PC-9 (cell line): ENCODE results near the gene TRAF2. TPM values are rescaled to one million over a fixed set of nuclear protein-coding genes. Genes with fewer than 3 reads are reported as not detected.

Source experiments
- BruUV-seq: library from RNA; stranded (reverse); fragments of 400-500 nt; replicated peaks from 2 replicates; lab custom pipeline; 2021; lab: Mats Ljungman, UMichigan
- CTCF ChIA-PET: fragments of 300-600 bp; sonication (Branson Sonifier 250); formaldehyde crosslinking; loops from one replicate; lab custom pipeline; 2022; ENCODE audit warnings: antibody characterized with exemption; lab: Charles Lee
- POLR2A ChIA-PET: fragments of 300-600 bp; sonication (Branson Sonifier 250); formaldehyde crosslinking; loops from one replicate; lab custom pipeline; 2022; ENCODE audit warnings: antibody characterized with exemption; ENCODE audit not compliant: unreplicated experiment; lab: Charles Lee
- DNase-seq, 2 experiments: peaks; one replicate each; pipeline versions ENCODE4 v3.0.0 to v3.0.0-alpha.2; 2015 to 2022; ENCODE audit warnings: mixed read lengths in 1 of 2
- H2AFZ ChIP-seq: fragments of 200-600 bp; sonication (generic); 2 replicates; pipeline ENCODE4 v1.8.1; 2017; ENCODE audit warnings: antibody characterized with exemption
- H3F3A ChIP-seq: fragments of 200-600 bp; sonication (generic); 2 replicates; pipeline ENCODE4 v1.8.1; 2017; ENCODE audit warnings: antibody characterized with exemption, mild to moderate bottlenecking, low read depth; ENCODE audit not compliant: insufficient read depth
- H3K27ac ChIP-seq: fragments of 200-600 bp; sonication (generic); 2 replicates; pipeline ENCODE4 v1.6.1; 2016; ENCODE audit warnings: mixed run types
- H3K27me3 ChIP-seq: fragments of 200-600 bp; sonication (generic); 2 replicates; pipeline ENCODE4 v1.6.1; 2016; ENCODE audit warnings: low read depth, mixed run types; ENCODE audit not compliant: insufficient read depth
- H3K36me3 ChIP-seq: fragments of 200-600 bp; sonication (generic); 2 replicates; pipeline ENCODE4 v1.6.1; 2016; ENCODE audit warnings: low read depth, mixed run types
- H3K4me1 ChIP-seq: fragments of 200-600 bp; sonication (generic); replicated peaks from 2 replicates; pipeline ENCODE4 v1.6.1; 2016; ENCODE audit warnings: mixed run types; ENCODE audit not compliant: insufficient read depth
- H3K4me2 ChIP-seq: fragments of 200-600 bp; sonication (generic); 2 replicates; pipeline ENCODE4 v1.6.1; 2017; ENCODE audit warnings: mixed run types
- H3K4me3 ChIP-seq: fragments of 200-600 bp; sonication (generic); 2 replicates; pipeline ENCODE4 v1.6.1; 2016; ENCODE audit warnings: mixed run types
- H3K79me2 ChIP-seq: fragments of 200-600 bp; sonication (generic); 2 replicates; pipeline ENCODE4 v1.6.1; 2017; ENCODE audit warnings: low read depth, mixed run types
- H3K9me2 ChIP-seq: fragments of 200-600 bp; sonication (generic); 2 replicates; pipeline ENCODE4 v1.8.1; 2017; ENCODE audit warnings: mild to moderate bottlenecking; ENCODE audit not compliant: insufficient read depth
- H3K9me3 ChIP-seq: fragments of 200-600 bp; sonication (generic); 2 replicates; pipeline ENCODE4 v1.8.1; 2016; ENCODE audit warnings: low read depth; ENCODE audit not compliant: insufficient read depth
- H4K20me1 ChIP-seq: fragments of 200-600 bp; sonication (generic); 2 replicates; pipeline ENCODE4 v1.8.1; 2017; ENCODE audit not compliant: insufficient read depth
- EZH2 ChIP-seq: fragments of 200-600 bp; sonication (generic); IDR thresholded peaks from 2 replicates; pipeline ENCODE4 v1.8.0; 2017; ENCODE audit warnings: antibody characterized with exemption, low read depth
- intact Hi-C: fragments of 100-400 bp; cut with micrococcal nuclease; formaldehyde crosslinking; loops from one replicate; pipeline ENCODE4 v1.10.0; 2022; ENCODE audit not compliant: unreplicated experiment
- total RNA-seq: library from RNA; stranded (reverse); gene quantifications from 2 replicates; pipeline ENCODE4 v1.2.3, GENCODE V29; 2021
- TF ChIP-seq, protein P1 (sequence below): fragments of 200-600 bp; sonication (generic); conservative IDR thresholded peaks from 2 replicates; pipeline ENCODE4 v1.6.1; 2017; ENCODE audit warnings: mixed run types, antibody characterized with exemption, mild to moderate bottlenecking, moderate library complexity

The TRAF2 gene
- total RNA-seq, 1 experiment from 2014 or later = 42.7 TPM

DNA sequence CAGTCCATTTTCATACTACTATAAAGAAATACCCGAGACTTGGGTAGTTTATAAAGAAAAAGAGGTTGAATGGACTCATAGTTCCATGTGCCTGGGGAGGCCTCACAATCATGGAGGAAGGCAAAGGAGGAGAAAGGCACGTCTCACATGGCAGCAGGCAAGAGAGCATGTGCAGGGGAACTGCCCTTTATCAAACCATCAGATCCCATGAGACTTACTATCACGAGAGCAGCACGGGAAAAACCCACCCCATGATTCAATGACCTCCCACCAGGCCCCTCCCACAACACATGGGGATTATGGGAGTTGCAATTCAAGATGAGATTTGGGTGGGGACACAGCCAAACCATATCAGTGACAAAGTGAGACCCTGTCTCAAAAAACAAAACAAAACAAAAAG, 19.9 kb downstream of the TRAF2 start:
- H3K9me3 ChIP-seq = no peaks in the 10 kb centered on the region
- ChIA-PET POLR2A (no interaction called here), CTCF (no interaction called here)
- no peak overlapping the region for H2AFZ ChIP-seq
- no peak for DNase-seq
- H3K4me2 ChIP-seq = no peak overlapping the region
- peaks cover 13% of the 10 kb centered on the region; the same call in 1 of the 2 replicates for H3K36me3 ChIP-seq
- TF ChIP-seq EZH2 = no peak
- TF ChIP-seq, protein P1, sequence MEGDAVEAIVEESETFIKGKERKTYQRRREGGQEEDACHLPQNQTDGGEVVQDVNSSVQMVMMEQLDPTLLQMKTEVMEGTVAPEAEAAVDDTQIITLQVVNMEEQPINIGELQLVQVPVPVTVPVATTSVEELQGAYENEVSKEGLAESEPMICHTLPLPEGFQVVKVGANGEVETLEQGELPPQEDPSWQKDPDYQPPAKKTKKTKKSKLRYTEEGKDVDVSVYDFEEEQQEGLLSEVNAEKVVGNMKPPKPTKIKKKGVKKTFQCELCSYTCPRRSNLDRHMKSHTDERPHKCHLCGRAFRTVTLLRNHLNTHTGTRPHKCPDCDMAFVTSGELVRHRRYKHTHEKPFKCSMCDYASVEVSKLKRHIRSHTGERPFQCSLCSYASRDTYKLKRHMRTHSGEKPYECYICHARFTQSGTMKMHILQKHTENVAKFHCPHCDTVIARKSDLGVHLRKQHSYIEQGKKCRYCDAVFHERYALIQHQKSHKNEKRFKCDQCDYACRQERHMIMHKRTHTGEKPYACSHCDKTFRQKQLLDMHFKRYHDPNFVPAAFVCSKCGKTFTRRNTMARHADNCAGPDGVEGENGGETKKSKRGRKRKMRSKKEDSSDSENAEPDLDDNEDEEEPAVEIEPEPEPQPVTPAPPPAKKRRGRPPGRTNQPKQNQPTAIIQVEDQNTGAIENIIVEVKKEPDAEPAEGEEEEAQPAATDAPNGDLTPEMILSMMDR = no peak
- peaks cover 23% of the 10 kb centered on the region for H3K4me1 ChIP-seq
- H3K9me2 ChIP-seq = no peaks in the 10 kb centered on the region
- H3K4me3 ChIP-seq = no peak overlapping the region
- no peak overlapping the region for H3K27ac ChIP-seq
- peaks cover 25% of the 10 kb centered on the region for H3F3A ChIP-seq
- H3K27me3 ChIP-seq = no peaks in the 10 kb centered on the region
- BruUV-seq = no TSS peak
- intact Hi-C loops = no loop called here
- no peaks in the 10 kb centered on the region for H4K20me1 ChIP-seq
- peaks cover 21% of the 10 kb centered on the region for H3K79me2 ChIP-seq

DNA sequence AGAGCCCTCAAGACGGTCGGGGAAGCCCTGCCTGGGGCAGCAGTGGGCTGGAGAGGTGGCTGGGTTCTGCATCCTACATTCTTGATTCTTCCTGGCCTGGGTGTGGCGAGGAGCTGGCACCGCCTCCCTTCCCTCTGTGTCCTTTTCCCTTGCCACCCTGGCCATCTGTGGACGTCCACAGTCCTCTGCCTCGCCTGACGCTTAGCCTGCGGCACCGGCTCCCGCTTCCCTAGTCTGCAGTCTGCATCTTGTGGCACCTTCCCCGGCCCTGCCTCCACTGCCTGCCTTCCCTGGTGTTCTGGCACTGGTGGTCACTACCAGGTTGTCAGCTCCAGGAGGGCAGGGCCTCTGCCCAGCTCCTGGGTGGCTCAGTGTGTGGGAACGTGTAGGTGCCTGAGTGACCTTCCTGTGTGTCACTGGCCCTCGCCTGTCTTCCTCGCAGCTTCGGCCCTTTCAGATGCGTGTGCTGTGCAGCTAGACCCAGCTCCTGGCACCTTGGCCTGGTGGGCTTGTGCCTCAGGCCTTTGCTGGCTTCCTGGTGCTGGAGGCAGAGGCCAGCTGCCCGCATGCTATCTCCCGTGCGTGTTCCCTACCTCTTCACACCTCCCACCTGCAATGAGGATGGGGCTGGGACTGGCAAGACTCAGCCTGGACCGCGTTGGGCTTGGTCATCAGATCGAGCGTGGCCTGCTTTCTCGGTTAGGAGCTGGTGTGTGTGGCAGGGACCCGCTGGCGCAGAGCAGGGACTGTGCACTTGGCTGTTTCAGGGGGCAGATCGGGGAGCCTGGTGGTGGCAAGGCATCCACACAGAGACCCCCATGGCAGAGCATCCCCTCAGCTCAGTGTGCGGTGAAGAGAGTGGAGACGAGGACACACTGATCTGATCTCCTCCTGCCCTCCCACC, 20.9 kb downstream of the TRAF2 start:
- Histone ChIP-seq H3F3A (peaks cover 15% of the 10 kb centered on the region), H4K20me1 (no peaks in the 10 kb centered on the region), H3K27ac (no peak overlapping the region), H3K9me2 (no peaks in the 10 kb centered on the region), H3K79me2 (peaks cover 21% of the 10 kb centered on the region), H3K4me2 (no peak overlapping the region), H2AFZ (no peak overlapping the region), H3K9me3 (no peaks in the 10 kb centered on the region), H3K4me3 (no peak overlapping the region), H3K27me3 (no peaks in the 10 kb centered on the region), H3K36me3 (peaks cover 13% of the 10 kb centered on the region; the same call in 1 of the 2 replicates), H3K4me1 (peaks cover 13% of the 10 kb centered on the region)
- TF ChIP-seq, protein P1 = no peak
- no peak for TF ChIP-seq EZH2
- intact Hi-C loops = no loop called here
- DNase-seq = no peak
- no TSS peak for BruUV-seq
- ChIA-PET CTCF (no interaction called here), POLR2A (no interaction called here)

DNA sequence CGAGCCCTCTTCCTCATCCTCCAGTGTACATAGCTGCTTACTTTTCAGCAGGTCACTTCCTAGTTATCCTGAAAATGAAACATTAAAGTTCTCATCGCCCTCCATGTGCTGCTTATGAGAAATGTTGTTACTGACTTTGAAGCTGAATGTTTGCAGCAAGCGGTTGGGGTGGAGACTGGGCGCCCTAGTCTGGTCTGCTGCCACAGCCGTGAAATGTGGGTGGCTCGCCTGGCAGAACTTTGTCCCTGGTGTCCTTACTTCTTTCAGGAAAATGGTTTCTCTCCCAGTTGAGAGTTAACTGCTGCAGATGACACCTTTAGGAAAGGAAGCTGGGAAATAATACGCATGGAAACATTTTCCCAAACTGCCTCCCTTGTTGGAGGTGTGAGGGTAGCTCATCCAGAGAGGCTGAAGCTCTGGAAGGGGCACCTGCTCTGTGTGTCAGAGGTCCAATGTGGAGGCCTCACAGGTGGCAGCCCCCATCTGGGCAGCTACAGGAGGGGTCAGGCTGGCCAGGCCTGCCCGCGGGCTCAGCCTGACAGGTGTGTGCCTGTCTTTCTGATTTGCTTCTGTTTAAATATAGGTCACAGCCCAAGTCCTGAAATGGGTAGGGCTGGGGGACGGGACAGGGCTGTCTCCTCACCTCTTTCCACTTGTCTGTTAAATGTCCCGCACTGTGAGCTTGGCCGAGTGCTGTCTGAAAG, 24.0 kb downstream of the TRAF2 start:
- TF ChIP-seq, protein P1 = no peak
- TF ChIP-seq EZH2 = no peak
- Histone ChIP-seq H3K27ac (no peak overlapping the region), H2AFZ (no peak overlapping the region), H3K9me3 (no peaks in the 10 kb centered on the region), H4K20me1 (no peaks in the 10 kb centered on the region; the same call in 1 of the 2 replicates), H3K4me1 (no peaks in the 10 kb centered on the region), H3K27me3 (no peaks in the 10 kb centered on the region), H3F3A (no peaks in the 10 kb centered on the region), H3K36me3 (peaks cover 10% of the 10 kb centered on the region; the same call in 1 of the 2 replicates), H3K9me2 (no peaks in the 10 kb centered on the region), H3K4me2 (no peak overlapping the region), H3K79me2 (peaks cover 3% of the 10 kb centered on the region; the same call in 1 of the 2 replicates), H3K4me3 (no peak overlapping the region)
- POLR2A ChIA-PET = interaction anchor here (0.7 kb wide), 1 partner anchor 316 kb away, joined by 5 read pairs; no protein-coding TSS in a partner anchor
- no peak for DNase-seq
- BruUV-seq = no TSS peak
- CTCF ChIA-PET = no interaction called here
- intact Hi-C loops = no loop called here
